ENCODE data around the gene SORBS1.

The SORBS1 gene

GRCh38 chr10:95416973-95417372 is 144.2 kb downstream of the SORBS1 start:
- Histone ChIP-seq H3K9ac (ENCODE audit: low read length) (no peak overlapping the region), H3K36me3 (ENCODE audit: low read length) (no peaks in the 10 kb centered on the region), H3K27ac (ENCODE audit: low read depth, low read length) (no peak overlapping the region), H3K4me2 (ENCODE audit: low read depth, low read length, poor library complexity, severe bottlenecking) (no peak overlapping the region), H3F3A (ENCODE audit: insufficient read depth) (no peaks in the 10 kb centered on the region), H3K27me3 (ENCODE audit: low read length) (no peaks in the 10 kb centered on the region), H2AFZ (ENCODE audit: low read depth, low read length, severe bottlenecking) (no peak overlapping the region), H3K79me2 (ENCODE audit: insufficient read depth, low read length) (no peaks in the 10 kb centered on the region), H4K20me1 (ENCODE audit: low read depth, low read length) (no peaks in the 10 kb centered on the region), H3K9me3 (ENCODE audit: insufficient read depth, low read length) (no peaks in the 10 kb centered on the region), H3K4me3 (ENCODE audit: insufficient read depth, low read length, poor library complexity, severe bottlenecking) (no peak overlapping the region), H3K9me2 (replicated peaks; ENCODE audit: insufficient read depth, low read length) (no peaks in the 10 kb centered on the region)
- TF ChIP-seq CTCF (IDR thresholded peaks at IDR 0.05; ENCODE audit: insufficient read depth, low read length, poor library complexity, severe bottlenecking) (no peak), EZH2phosphoT487 (conservative IDR thresholded peaks at IDR 0.05; ENCODE audit: low read length) (no peak)

- no peak overlapping the region for H2AFZ ChIP-seq (ENCODE audit: low read depth, low read length, severe bottlenecking)
- no peaks in the 10 kb centered on the region for H4K20me1 ChIP-seq (ENCODE audit: low read depth, low read length)
- H3K9ac ChIP-seq (ENCODE audit: low read length), result no peak overlapping the region
- no peaks in the 10 kb centered on the region for H3K79me2 ChIP-seq (ENCODE audit: insufficient read depth, low read length)
- H3F3A ChIP-seq (ENCODE audit: insufficient read depth), result no peaks in the 10 kb centered on the region
- H3K9me3 ChIP-seq (ENCODE audit: insufficient read depth, low read length), result no peaks in the 10 kb centered on the region
- no peaks in the 10 kb centered on the region for H3K36me3 ChIP-seq (ENCODE audit: low read length)
- TF ChIP-seq EZH2phosphoT487 (conservative IDR thresholded peaks at IDR 0.05; ENCODE audit: low read length), result no peak
- no peak for TF ChIP-seq CTCF (IDR thresholded peaks at IDR 0.05; ENCODE audit: insufficient read depth, low read length, poor library complexity, severe bottlenecking)
- no peaks in the 10 kb centered on the region for H3K27me3 ChIP-seq (ENCODE audit: low read length)
- no peak overlapping the region for H3K27ac ChIP-seq (ENCODE audit: low read depth, low read length)
- no peak overlapping the region for H3K4me3 ChIP-seq (ENCODE audit: insufficient read depth, low read length, poor library complexity, severe bottlenecking)
- H3K9me2 ChIP-seq (replicated peaks; ENCODE audit: insufficient read depth, low read length), result no peaks in the 10 kb centered on the region
- H3K4me2 ChIP-seq (ENCODE audit: low read depth, low read length, poor library complexity, severe bottlenecking), result no peak overlapping the region
Observed at GRCh38 chr10:95416270-95416669, 144.9 kb downstream of the SORBS1 start.

- Histone ChIP-seq H3K4me2 (ENCODE audit: low read depth, low read length, poor library complexity, severe bottlenecking) (no peak overlapping the region), H4K20me1 (ENCODE audit: low read depth, low read length) (no peaks in the 10 kb centered on the region), H3K9me3 (ENCODE audit: insufficient read depth, low read length) (no peaks in the 10 kb centered on the region), H3F3A (ENCODE audit: insufficient read depth) (no peaks in the 10 kb centered on the region), H2AFZ (ENCODE audit: low read depth, low read length, severe bottlenecking) (no peak overlapping the region), H3K79me2 (ENCODE audit: insufficient read depth, low read length) (no peaks in the 10 kb centered on the region), H3K27me3 (ENCODE audit: low read length) (no peaks in the 10 kb centered on the region), H3K9me2 (replicated peaks; ENCODE audit: insufficient read depth, low read length) (no peaks in the 10 kb centered on the region), H3K36me3 (ENCODE audit: low read length) (no peaks in the 10 kb centered on the region), H3K27ac (ENCODE audit: low read depth, low read length) (no peak overlapping the region), H3K4me3 (ENCODE audit: insufficient read depth, low read length, poor library complexity, severe bottlenecking) (no peak overlapping the region), H3K9ac (ENCODE audit: low read length) (no peak overlapping the region)
- TF ChIP-seq EZH2phosphoT487 (conservative IDR thresholded peaks at IDR 0.05; ENCODE audit: low read length) (no peak), CTCF (IDR thresholded peaks at IDR 0.05; ENCODE audit: insufficient read depth, low read length, poor library complexity, severe bottlenecking) (no peak)
Observed at GRCh38 chr10:95415621-95416031, 145.5 kb downstream of the SORBS1 start.

All from SU-DHL-6 (cell line).